ENCODE data around the gene TBL1XR1. TPM values are rescaled to one million over a fixed set of nuclear protein-coding genes. Genes with fewer than 3 reads are reported as not detected.

TBL1XR1 gene
- total RNA-seq, 1 experiment from 2014 or later, result 77.6 TPM

DNA sequence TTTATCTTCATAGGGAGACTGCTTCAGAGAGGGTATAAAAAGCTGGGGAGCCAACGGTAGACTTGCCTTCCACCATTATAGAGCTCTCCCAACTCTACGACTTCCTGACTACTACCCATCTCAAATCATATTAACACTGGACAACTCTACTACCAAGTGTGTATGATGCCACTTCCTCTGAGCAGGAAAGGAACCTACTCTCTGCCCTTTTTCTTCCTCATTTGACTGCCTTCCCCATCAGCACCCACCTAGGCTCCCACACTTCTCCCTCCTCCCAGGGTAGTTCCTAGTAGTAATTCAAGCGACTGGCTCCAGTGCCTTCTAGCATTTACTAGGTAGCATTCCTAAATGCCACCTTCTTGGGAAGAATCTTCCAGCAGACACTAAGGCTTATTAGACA is 24.5 kb upstream of the TBL1XR1 start:
- Histone ChIP-seq H3K27me3 (ENCODE audit: low read length) (no peaks in the 10 kb centered on the region), H3K9me3 (ENCODE audit: low read length) (no peaks in the 10 kb centered on the region), H3K36me3 (ENCODE audit: low read depth, low read length) (no peaks in the 10 kb centered on the region), H3F3A (ENCODE audit: low read length, unreplicated experiment) (no peaks in the 10 kb centered on the region), H3K4me2 (ENCODE audit: low read length) (no peak overlapping the region), H3K79me2 (ENCODE audit: low read length) (no peaks in the 10 kb centered on the region), H3K4me3 (ENCODE audit: low read length) (no peak overlapping the region), H3K9ac (ENCODE audit: low read length) (no peak overlapping the region), H3K4me1 (ENCODE audit: insufficient read depth, low read length) (no peaks in the 10 kb centered on the region), H3K9me2 (replicated peaks; ENCODE audit: low read length) (no peaks in the 10 kb centered on the region), H4K20me1 (ENCODE audit: low read length) (no peaks in the 10 kb centered on the region), H2AFZ (ENCODE audit: low read length) (no peak overlapping the region), H3K27ac (ENCODE audit: low read length) (no peak overlapping the region)
- DNase-seq, result no peak
- ChIA-PET POLR2A (ENCODE audit: unreplicated experiment) (no interaction called here), CTCF (no interaction called here)
- no TSS peak for BruUV-seq (replicated peaks)
- intact Hi-C loops (cut with micrococcal nuclease), result no loop called here
- no peak for ATAC-seq
- TF ChIP-seq EZH2phosphoT487 (IDR thresholded peaks at IDR 0.05; ENCODE audit: borderline replicate concordance, low read length) (no peak), CTCF (conservative IDR thresholded peaks at IDR 0.05; ENCODE audit: low read depth, low read length) (no peak), EZH2 (IDR thresholded peaks at IDR 0.05; ENCODE audit: low read length, unreplicated experiment) (no peak)

- Histone ChIP-seq H2AFZ (ENCODE audit: low read length) (no peak overlapping the region), H3K9me3 (ENCODE audit: low read length) (no peaks in the 10 kb centered on the region), H3K4me2 (ENCODE audit: low read length) (no peak overlapping the region), H3K27me3 (ENCODE audit: low read length) (no peaks in the 10 kb centered on the region), H3K36me3 (ENCODE audit: low read depth, low read length) (no peaks in the 10 kb centered on the region), H3K4me3 (ENCODE audit: low read length) (no peak overlapping the region), H3K4me1 (ENCODE audit: insufficient read depth, low read length) (no peaks in the 10 kb centered on the region), H4K20me1 (ENCODE audit: low read length) (no peaks in the 10 kb centered on the region), H3K9ac (ENCODE audit: low read length) (no peak overlapping the region), H3K79me2 (ENCODE audit: low read length) (no peaks in the 10 kb centered on the region), H3K27ac (ENCODE audit: low read length) (no peak overlapping the region), H3F3A (ENCODE audit: low read length, unreplicated experiment) (no peaks in the 10 kb centered on the region), H3K9me2 (replicated peaks; ENCODE audit: low read length) (no peaks in the 10 kb centered on the region)
- ChIA-PET POLR2A (ENCODE audit: unreplicated experiment) (no interaction called here), CTCF (no interaction called here)
- no peak for DNase-seq
- no peak for ATAC-seq
- TF ChIP-seq EZH2 (IDR thresholded peaks at IDR 0.05; ENCODE audit: low read length, unreplicated experiment), result no peak
- no peak for TF ChIP-seq CTCF (conservative IDR thresholded peaks at IDR 0.05; ENCODE audit: low read depth, low read length)
- TF ChIP-seq EZH2phosphoT487 (IDR thresholded peaks at IDR 0.05; ENCODE audit: borderline replicate concordance, low read length), result no peak
- intact Hi-C loops (cut with micrococcal nuclease), result no loop called here
- BruUV-seq (replicated peaks), result no TSS peak
These were observed 23.1 kb upstream of the TBL1XR1 start for GRCh38 chr3:177220136-177220974.

DNA sequence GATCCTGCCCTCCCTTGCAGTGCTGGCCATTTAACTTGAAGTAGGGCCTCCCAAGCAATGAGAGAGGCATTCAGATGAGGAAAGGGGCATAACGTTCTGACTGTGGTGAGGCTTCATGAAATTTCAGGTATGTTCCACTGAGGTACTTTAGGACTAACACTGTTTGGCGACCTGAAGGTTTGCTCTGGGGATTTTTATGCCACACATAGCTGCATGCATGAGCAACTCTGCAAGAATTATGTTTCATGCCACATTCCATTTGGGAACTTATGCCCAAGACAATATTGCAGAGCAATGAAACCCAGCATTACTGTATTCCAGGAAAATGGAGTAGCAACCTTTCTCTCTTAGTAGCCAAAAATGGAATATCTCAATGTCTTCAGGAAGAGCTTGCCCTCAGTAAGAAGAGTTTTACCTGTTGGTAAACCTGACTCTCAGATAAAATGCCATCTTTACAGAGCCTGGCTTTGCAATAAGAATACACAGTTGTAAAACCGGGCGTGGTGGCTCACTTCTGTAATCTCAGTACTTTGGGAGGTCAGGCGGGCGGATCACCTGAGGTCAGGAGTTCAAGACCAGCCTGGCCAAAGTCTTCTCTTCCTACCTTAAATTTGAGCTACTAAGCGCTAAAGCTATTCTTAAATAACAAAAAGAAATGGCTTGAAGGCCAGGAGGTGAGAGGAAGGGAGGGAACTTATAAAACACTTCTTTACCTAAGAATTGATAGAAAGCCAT is 16.7 kb upstream of the TBL1XR1 start:
- CTCF ChIA-PET, result no interaction called here
- Histone ChIP-seq H2AFZ (ENCODE audit: low read length) (no peak overlapping the region), H3K4me1 (ENCODE audit: insufficient read depth, low read length) (no peaks in the 10 kb centered on the region), H3K27ac (ENCODE audit: low read length) (no peak overlapping the region), H3K9me2 (replicated peaks; ENCODE audit: low read length) (no peaks in the 10 kb centered on the region), H3K79me2 (ENCODE audit: low read length) (no peaks in the 10 kb centered on the region), H3K9ac (ENCODE audit: low read length) (no peak overlapping the region), H3K27me3 (ENCODE audit: low read length) (no peaks in the 10 kb centered on the region), H3K9me3 (ENCODE audit: low read length) (no peaks in the 10 kb centered on the region), H3F3A (ENCODE audit: low read length, unreplicated experiment) (no peaks in the 10 kb centered on the region), H4K20me1 (ENCODE audit: low read length) (no peaks in the 10 kb centered on the region), H3K4me3 (ENCODE audit: low read length) (no peak overlapping the region), H3K36me3 (ENCODE audit: low read depth, low read length) (no peaks in the 10 kb centered on the region), H3K4me2 (ENCODE audit: low read length) (no peak overlapping the region)
- no TSS peak for BruUV-seq (replicated peaks)
- intact Hi-C loops (cut with micrococcal nuclease), result no loop called here
- TF ChIP-seq EZH2phosphoT487 (IDR thresholded peaks at IDR 0.05; ENCODE audit: borderline replicate concordance, low read length) (no peak), EZH2 (IDR thresholded peaks at IDR 0.05; ENCODE audit: low read length, unreplicated experiment) (no peak), CTCF (conservative IDR thresholded peaks at IDR 0.05; ENCODE audit: low read depth, low read length) (no peak)
- DNase-seq (no peak), ATAC-seq (no peak)
- POLR2A ChIA-PET (ENCODE audit: unreplicated experiment), result no interaction called here

Measured in PC-3 (cell line).